Fibroblast of lung (primary cell): ENCODE data around the gene HCFC2.

ENCODE experiments used
- EZH2 ChIP-seq: IDR thresholded peaks from 2 replicates; pipeline ENCODE4 v1.5.1; 2012; ENCODE audit warnings: low read length, control low read depth, mild to moderate bottlenecking; ENCODE audit errors: missing control alignments
- TF ChIP-seq, protein P1 (sequence below), 2 donors: IDR thresholded peaks in 1 of 2; conservative IDR thresholded peaks in 1 of 2; 1 replicate in 1 of 2; 2 replicates in 1 of 2; pipeline ENCODE4 v1.5.1; 2011 to 2012; ENCODE audit warnings: low read length in 2 of 2, control low read depth in 1 of 2, inconsistent platforms in 1 of 2, low read depth in 1 of 2, mild to moderate bottlenecking in 1 of 2

- TF ChIP-seq, protein P1, sequence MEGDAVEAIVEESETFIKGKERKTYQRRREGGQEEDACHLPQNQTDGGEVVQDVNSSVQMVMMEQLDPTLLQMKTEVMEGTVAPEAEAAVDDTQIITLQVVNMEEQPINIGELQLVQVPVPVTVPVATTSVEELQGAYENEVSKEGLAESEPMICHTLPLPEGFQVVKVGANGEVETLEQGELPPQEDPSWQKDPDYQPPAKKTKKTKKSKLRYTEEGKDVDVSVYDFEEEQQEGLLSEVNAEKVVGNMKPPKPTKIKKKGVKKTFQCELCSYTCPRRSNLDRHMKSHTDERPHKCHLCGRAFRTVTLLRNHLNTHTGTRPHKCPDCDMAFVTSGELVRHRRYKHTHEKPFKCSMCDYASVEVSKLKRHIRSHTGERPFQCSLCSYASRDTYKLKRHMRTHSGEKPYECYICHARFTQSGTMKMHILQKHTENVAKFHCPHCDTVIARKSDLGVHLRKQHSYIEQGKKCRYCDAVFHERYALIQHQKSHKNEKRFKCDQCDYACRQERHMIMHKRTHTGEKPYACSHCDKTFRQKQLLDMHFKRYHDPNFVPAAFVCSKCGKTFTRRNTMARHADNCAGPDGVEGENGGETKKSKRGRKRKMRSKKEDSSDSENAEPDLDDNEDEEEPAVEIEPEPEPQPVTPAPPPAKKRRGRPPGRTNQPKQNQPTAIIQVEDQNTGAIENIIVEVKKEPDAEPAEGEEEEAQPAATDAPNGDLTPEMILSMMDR (conservative IDR thresholded peaks at IDR 0.05 in 1 of 2, IDR thresholded peaks at IDR 0.05 in 1 of 2; ENCODE audit: low read depth in 1 of 2, low read length in 2 of 2): no peak
- no peak for TF ChIP-seq EZH2
These were observed 8.5 kb upstream of the HCFC2 start for GRCh38 chr12:104055686-104056388.
